MV-4-11 (cell line): ENCODE results near the gene MRPL11.

Experiments
- DNase-seq: peaks from one replicate; lab custom pipeline; 2025; lab: John Stamatoyannopoulos, UW

MRPL11 gene

DNA sequence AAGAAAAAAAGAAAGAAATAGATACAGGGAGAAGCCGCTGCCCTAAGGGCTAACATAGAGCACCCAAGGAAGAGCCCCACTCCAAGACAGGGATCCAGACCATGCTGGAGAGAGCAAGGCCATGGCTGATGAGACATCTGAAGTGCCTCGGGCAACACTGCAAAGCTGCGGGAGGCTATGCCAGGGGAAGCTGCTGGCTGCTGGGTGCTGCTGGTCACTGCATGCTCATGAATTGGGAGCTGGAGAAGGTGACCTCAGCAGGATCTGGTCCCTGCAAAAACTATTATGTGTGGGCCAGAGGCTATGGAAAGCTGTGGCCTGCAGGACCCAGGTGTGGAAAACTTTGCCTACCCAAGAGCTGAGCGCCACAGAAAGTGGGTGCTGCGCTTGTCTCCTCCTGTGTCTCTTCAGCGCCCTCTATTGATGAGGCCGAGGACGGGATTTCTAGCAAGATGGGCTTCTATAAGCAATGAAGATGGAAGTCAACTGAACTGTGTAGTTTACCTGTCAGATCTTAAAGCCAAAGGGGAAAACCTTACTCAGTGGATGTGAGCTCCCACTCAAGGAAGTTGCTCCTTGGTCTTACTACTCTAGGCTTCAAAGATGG, 49.8 kb downstream of the MRPL11 start:
- peak; percentile 69 for DNase-seq

GRCh38 chr11:66386171-66387069, 52.2 kb downstream of the MRPL11 start:
- peak; percentile 82 for DNase-seq
